Measurements from ENCODE around the gene MGAT4B.

The MGAT4B gene

GRCh38 chr5:179812997-179813607 lies 6.4 kb upstream of the MGAT4B start:
- DNase-seq = no peak

GRCh38 chr5:179812135-179812825 lies 5.6 kb upstream of the MGAT4B start:
- no peak for DNase-seq

- DNase-seq = peak in 10 of 56 donors; percentile 37 to 62 (median 54)
Observed at GRCh38 chr5:179805529-179806249, 977 bp downstream of the MGAT4B start.

DNA sequence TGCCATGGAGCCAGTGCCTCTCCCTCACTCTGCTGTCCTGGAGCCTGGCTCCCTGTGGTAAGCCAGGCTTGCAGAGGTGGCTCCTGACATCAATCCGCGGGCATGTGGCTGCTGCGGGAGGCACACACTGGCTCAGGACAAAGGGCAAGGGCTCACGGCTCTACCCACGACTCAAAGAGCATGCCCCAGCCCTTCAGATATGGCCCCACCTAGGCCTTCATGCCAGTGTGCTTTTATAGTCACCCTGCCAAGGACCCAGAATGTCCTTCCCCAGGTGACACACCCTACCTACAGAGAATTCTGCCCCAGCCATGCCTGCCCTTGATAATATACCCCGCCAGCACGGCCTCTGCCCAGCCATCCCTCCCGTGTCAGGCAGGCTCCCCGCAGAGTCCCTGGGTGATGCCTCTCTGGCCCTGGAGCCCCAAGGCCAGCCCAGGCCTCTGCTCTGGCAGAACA lies 1.6 kb downstream of the MGAT4B start:
- DNase-seq = no peak

DNA sequence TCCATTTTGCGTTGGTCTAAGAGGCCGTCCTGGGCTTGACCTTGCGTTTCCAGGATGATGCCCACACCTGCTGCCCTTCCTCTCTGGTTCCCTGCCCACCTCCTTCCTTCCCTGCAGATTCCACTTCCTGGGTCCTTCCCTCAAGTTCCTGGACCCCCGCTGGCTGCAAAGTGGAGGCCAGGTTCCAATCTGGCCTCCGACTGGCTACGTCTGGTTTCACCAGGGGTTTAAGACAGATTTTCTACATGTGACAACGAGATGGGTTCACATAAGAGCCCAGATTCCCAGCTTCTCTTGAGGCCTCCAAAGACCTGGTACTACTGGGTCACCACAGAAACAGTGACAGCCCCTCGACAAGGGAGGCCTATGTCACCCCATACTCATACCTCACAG lies 2.1 kb downstream of the MGAT4B start:
- no peak for DNase-seq

DNA sequence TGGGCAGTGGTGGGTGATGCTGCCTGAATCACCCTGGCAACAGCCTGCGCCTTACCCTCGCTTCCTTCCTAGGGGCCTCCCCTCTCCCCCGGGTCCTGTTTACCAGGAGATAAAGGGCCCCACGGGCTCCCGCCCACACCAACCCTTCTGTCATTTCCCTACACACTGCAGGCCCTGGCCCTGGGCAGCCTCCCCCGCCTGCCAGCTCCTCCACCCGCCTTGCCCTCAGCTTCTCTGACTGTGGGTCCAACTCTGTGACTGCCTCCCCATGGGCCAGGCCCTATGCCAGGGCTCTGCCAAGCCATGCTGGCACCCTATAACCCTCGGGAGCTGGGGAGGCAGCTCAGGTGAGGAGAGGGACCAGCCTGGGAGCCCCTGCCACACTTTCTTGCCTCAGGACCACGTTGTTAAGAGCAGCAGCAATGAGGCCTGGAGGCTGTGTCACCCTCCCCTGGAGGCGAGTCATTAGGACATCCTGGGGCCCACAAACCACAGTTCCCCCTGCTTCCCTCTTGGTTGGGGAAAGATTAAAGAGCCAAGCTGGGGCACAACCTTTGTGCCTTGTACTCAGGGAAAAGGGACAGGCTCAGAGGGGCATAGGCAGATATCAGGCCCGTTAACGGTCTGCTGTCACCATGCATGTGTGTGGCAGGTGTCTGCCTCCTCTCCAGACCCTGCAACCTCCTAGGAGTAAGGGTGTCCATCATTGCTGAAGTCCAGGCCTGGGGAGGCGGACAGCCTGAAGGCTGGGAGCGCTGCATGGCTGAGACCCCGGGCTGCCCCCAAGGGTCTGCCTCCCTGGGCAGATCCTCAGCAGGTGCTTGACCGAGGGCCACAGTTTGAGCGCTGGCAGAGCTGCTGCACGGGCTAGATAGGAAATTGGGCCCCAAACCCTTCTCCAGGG lies 2.8 kb downstream of the MGAT4B start:
- DNase-seq = peak in 1 of 56 donors; percentile 42

GRCh38 chr5:179802950-179803562 lies 3.6 kb downstream of the MGAT4B start:
- no peak for DNase-seq

DNA sequence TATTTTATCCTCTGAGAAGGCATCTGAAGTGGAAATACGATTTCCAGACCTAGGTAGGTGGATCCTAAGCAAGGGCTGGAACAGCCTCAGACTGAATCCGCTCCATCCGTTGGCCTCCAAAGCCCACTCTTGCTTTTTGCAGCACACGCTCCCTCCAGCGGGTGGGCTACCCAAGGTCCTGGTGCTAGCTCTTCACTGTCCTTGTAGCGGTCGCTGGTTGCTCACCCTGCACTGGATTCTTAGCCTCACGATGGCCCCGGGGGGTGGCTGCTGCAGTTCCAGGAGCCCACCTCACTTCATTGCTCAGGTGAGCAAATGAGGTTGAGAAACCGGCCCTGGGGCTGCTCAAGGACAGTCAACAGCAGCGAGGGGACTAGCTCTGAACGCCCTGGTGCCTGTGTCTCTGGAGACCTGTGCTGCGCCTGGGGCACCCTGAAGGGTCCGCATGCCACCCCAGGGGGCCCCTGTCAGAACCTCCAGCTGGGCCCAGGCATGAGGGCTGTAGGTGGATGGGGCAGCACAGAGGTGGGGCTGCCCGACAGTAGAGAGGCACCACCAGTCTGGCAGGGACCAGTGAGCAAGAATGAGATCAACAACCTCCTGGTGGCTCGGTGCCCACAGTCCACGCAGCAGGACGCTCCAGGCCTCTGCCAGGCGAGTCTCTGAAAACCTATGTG lies 4.3 kb downstream of the MGAT4B start:
- no peak for DNase-seq

GRCh38 chr5:179801304-179802206 lies 5.1 kb downstream of the MGAT4B start:
- peak in 16 of 56 donors; percentile 20 to 71 (median 36) for DNase-seq

- no peak for DNase-seq
Observed at GRCh38 chr5:179800696-179801201, 5.9 kb downstream of the MGAT4B start.

DNA sequence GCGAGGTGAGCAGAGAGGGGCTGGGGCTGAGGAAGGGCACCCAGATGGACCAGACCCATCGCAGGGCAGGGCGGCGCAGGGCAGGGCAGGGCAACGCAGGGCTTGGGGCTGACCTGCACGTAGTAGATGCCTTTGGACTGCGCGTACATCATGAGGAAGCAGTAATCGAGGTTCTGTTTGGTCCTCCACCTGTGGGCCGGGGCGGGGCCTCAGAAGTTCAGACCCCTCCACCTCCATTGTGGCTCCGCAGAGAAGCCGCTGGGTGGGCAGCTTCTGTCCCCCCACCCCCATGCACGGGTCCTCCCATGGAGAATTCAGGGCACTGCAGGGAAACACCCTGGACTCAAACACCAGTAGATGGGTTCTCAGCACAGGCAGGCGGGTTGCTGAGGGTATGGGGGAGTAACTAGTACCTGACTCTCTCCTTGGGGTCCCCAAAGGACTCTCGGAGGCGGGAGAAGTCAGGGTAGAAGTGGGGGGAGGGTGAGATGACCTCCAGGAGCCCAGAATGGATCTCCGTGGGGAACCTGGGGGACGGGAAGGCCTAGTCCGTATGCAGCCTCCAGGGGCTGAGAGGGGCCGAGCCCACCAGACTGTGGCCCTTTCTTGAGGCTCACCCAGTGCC lies 6.5 kb downstream of the MGAT4B start:
- no peak for DNase-seq

- no peak for DNase-seq
Observed at GRCh38 chr5:179799644-179799973, 7.1 kb downstream of the MGAT4B start.

GRCh38 chr5:179798771-179799643 lies 7.7 kb downstream of the MGAT4B start:
- no peak for DNase-seq

DNA sequence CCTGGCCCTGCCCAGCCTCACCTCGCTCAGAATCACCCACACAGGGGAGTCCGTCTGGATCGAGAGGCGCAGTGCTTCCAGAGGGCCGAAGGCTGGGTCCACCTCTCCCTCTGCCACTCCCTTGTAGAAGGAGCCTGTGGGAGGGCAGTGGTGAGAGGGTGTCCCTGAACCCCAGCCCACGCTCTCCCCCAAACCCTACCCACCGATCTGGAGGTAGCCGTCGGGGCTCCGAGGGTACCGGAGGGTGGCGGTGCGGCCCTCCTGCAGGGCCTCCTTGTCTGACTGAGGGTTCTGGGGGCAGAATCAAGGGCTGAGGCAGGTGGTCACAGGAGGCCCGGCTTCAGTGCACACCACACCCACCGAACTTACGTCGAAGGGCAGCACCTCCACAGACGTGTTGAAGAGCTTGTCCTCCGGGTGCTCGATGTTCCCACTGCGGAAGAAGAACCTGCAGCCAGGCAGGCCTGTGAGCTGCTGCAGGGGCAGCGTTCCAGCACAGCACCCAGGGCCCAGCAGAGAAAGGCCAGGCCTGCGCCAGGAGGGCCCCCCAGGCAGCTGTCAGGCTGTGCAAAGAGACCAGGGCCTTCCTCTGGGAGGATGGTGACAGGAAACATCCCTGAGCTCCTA lies 8.4 kb downstream of the MGAT4B start:
- DNase-seq = no peak

GRCh38 chr5:179797741-179798140 lies 8.9 kb downstream of the MGAT4B start:
- no peak for DNase-seq

DNA sequence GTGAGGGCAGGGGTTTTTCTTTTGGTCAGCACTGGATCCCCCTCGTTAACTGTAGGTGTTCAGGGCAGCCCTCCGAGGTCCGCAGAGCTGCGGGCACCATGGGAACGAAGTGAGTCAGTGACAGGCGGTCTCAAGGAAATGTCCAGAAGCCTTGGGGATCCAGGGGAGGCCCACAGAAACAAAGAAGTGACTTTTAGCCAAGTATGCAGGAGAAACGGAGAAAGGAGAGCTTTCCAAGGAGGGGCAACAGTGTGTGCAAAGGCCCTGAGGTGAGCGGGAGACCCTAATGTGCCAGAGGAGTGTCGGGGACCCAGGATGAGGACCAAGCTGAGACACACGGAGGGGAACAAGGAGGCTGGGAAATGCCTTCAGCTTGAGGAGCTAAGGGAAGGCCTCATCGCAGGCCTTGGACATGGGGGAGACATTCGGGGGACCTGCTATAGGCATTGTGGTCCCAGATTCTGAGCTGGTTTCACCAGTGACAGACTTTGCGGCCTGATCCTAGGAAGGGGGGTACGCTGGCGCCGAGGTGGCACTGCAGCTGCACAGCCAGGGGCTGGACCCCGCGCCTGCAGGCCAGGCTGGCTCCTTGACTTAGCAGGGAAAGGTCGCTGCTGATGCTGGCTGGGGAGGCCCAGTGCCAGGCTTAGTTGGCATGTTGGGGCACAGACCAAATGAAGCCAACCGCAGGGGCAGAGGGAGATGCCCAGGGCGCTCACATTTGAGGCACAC lies 9.6 kb downstream of the MGAT4B start:
- DNase-seq = no peak
